NCI-H2196 (cell line): ENCODE data around the gene CSH2.
"Not testable (repeated sequence)": the region's sequence is repeated elsewhere in the genome, so short reads cannot be mapped to it uniquely, and the experiment has no call there.

Source experiments
- DNase-seq: peaks from one replicate; lab custom pipeline; 2025; ENCODE audit not compliant: unreplicated experiment; lab: John Stamatoyannopoulos, UW

The CSH2 gene

GRCh38 chr17:63856425-63856824, 17.1 kb downstream of the CSH2 start:
- DNase-seq, result not testable (repeated sequence)

- no peak for DNase-seq
These were observed 18.3 kb downstream of the CSH2 start for GRCh38 chr17:63855185-63855584.

GRCh38 chr17:63854709-63855108, 18.8 kb downstream of the CSH2 start:
- DNase-seq, result no peak

- no peak for DNase-seq
These were observed 20.2 kb downstream of the CSH2 start for GRCh38 chr17:63853260-63853659.

- no peak for DNase-seq
These were observed 23.1 kb downstream of the CSH2 start for GRCh38 chr17:63850401-63850800.

- DNase-seq, result no peak
These were observed 24.4 kb downstream of the CSH2 start for GRCh38 chr17:63848834-63849689.

GRCh38 chr17:63847525-63848249, 25.8 kb downstream of the CSH2 start:
- no peak for DNase-seq

GRCh38 chr17:63845509-63845908, 28.0 kb downstream of the CSH2 start:
- no peak for DNase-seq

GRCh38 chr17:63843910-63844677, 29.4 kb downstream of the CSH2 start:
- no peak for DNase-seq

- DNase-seq, result not testable (repeated sequence)
These were observed 30.0 kb downstream of the CSH2 start for GRCh38 chr17:63843387-63843888.

- DNase-seq, result peak; percentile 100
These were observed 30.7 kb downstream of the CSH2 start, which contains the start of gene SMARCD2 for GRCh38 chr17:63842540-63843386. Gene SMARCD2 (minus strand): TSS chr17:63842685. CDS start chr17:63842674, 11 bp downstream.

GRCh38 chr17:63842173-63842539, 31.3 kb downstream of the CSH2 start:
- DNase-seq, result no peak

- DNase-seq, result no peak
These were observed 31.9 kb downstream of the CSH2 start for GRCh38 chr17:63841350-63842172.

- peak; percentile 14 for DNase-seq
These were observed 32.7 kb downstream of the CSH2 start for GRCh38 chr17:63840591-63841349.

- DNase-seq, result peak; percentile 70
These were observed 34.8 kb downstream of the CSH2 start for GRCh38 chr17:63838631-63839171.

GRCh38 chr17:63837962-63838600, 35.4 kb downstream of the CSH2 start:
- DNase-seq, result no peak

- DNase-seq, result no peak
These were observed 36.0 kb downstream of the CSH2 start for GRCh38 chr17:63837480-63837879.

- no peak for DNase-seq
These were observed 36.7 kb downstream of the CSH2 start for GRCh38 chr17:63836811-63837210.
